Neural cell (in vitro differentiated cells): Measurements from ENCODE around the gene ZYG11A. TPM values are rescaled to one million over a fixed set of nuclear protein-coding genes. Genes with fewer than 3 reads are reported as not detected.
"Not testable (repeated sequence)": the region's sequence is repeated elsewhere in the genome, so short reads cannot be mapped to it uniquely, and the experiment has no call there.

Source experiments
- H2AFZ ChIP-seq: fragments of 200-600, 300-800 bp; sonication (generic), shearing (Covaris generic); 2 replicates; pipeline ENCODE4 v1.6.0; 2014; ENCODE audit warnings: low read depth, mild to moderate bottlenecking, antibody characterized with exemption, low read length, moderate library complexity
- H3F3A ChIP-seq: fragments of 200-600 bp; shearing (Covaris generic); 2 replicates; pipeline ENCODE4 v1.6.1; 2016; ENCODE audit warnings: mild to moderate bottlenecking, moderate library complexity, mixed read lengths, antibody characterized with exemption, low read length; ENCODE audit not compliant: insufficient read depth, poor library complexity, severe bottlenecking
- H3K27ac ChIP-seq: fragments of 200-600, 300-800 bp; sonication (generic), shearing (Covaris generic); 2 replicates; pipeline ENCODE4 v1.5.1; 2014; ENCODE audit warnings: mild to moderate bottlenecking, low read length, moderate library complexity
- H3K27me3 ChIP-seq: fragments of 300-800, 200-600 bp; sonication (generic), shearing (Covaris generic); 2 replicates; pipeline ENCODE4 v1.6.0; 2014; ENCODE audit warnings: mild to moderate bottlenecking, low read depth, low read length, moderate library complexity; ENCODE audit not compliant: insufficient read depth
- H3K36me3 ChIP-seq: fragments of 300-800, 200-600 bp; sonication (generic), shearing (Covaris generic); 2 replicates; pipeline ENCODE4 v1.5.1; 2014; ENCODE audit warnings: mild to moderate bottlenecking, antibody characterized with exemption, low read length, moderate library complexity; ENCODE audit not compliant: insufficient read depth
- H3K4me2 ChIP-seq: fragments of 300-800, 200-600 bp; sonication (generic), shearing (Covaris generic); 2 replicates; pipeline ENCODE4 v1.6.0; 2014; ENCODE audit warnings: mild to moderate bottlenecking, low read length
- H3K4me3 ChIP-seq: fragments of 300-800, 200-600 bp; sonication (generic), shearing (Covaris generic); 2 replicates; pipeline ENCODE4 v1.5.1; 2014; ENCODE audit warnings: mild to moderate bottlenecking, low read length, moderate library complexity
- H3K79me2 ChIP-seq: fragments of 200-600 bp; shearing (Covaris generic); replicated peaks from 2 replicates; pipeline ENCODE4 v1.6.0; 2014; ENCODE audit warnings: mild to moderate bottlenecking, low read length, moderate library complexity; ENCODE audit not compliant: insufficient read depth
- H3K9ac ChIP-seq: fragments of 300-800, 200-600 bp; sonication (generic), shearing (Covaris generic); 2 replicates; pipeline ENCODE4 v1.6.1; 2016; ENCODE audit warnings: mild to moderate bottlenecking, low read length, mixed read lengths
- H3K9me2 ChIP-seq: fragments of 200-600 bp; shearing (Covaris generic); 2 replicates; pipeline ENCODE4 v1.6.1; 2016; ENCODE audit warnings: mild to moderate bottlenecking, low read length, mixed read lengths; ENCODE audit not compliant: insufficient read depth
- H3K9me3 ChIP-seq: fragments of 200-600, 300-800 bp; sonication (generic), shearing (Covaris generic); 2 replicates; pipeline ENCODE4 v1.6.1; 2016; ENCODE audit warnings: mild to moderate bottlenecking, mixed run types, low read length, moderate library complexity, mixed read lengths
- H4K20me1 ChIP-seq: fragments of 200-600 bp; shearing (Covaris generic); 2 replicates; pipeline ENCODE4 v1.6.1; 2016; ENCODE audit warnings: mild to moderate bottlenecking, mixed run types; ENCODE audit not compliant: insufficient read depth
- EP300 ChIP-seq: fragments of 450-650 bp; conservative IDR thresholded peaks from 2 replicates; pipeline ENCODE4 v1.6.1; 2014; ENCODE audit warnings: antibody characterized with exemption, mild to moderate bottlenecking, moderate library complexity; ENCODE audit not compliant: poor library complexity, severe bottlenecking
- EZH2 ChIP-seq: fragments of 200-600, 300-800 bp; shearing (Covaris generic), sonication (generic); IDR thresholded peaks from 2 replicates; pipeline ENCODE4 v1.6.1; 2014; ENCODE audit warnings: antibody characterized with exemption, low read length, borderline replicate concordance, mild to moderate bottlenecking; ENCODE audit not compliant: insufficient read depth, poor library complexity, severe bottlenecking
- MXI1 ChIP-seq: fragments of 450-650 bp; conservative IDR thresholded peaks from 2 replicates; pipeline ENCODE4 v1.6.1; 2014; ENCODE audit warnings: antibody characterized with exemption, mild to moderate bottlenecking; ENCODE audit not compliant: poor library complexity, severe bottlenecking
- POLR2AphosphoS5 ChIP-seq: IDR thresholded peaks from 2 replicates; pipeline ENCODE4 v1.6.1; 2012
- RAD21 ChIP-seq: fragments of 450-650 bp; conservative IDR thresholded peaks from 2 replicates; pipeline ENCODE4 v1.6.1; 2014; ENCODE audit warnings: antibody characterized with exemption, mild to moderate bottlenecking, moderate library complexity
- REST ChIP-seq: IDR thresholded peaks from 2 replicates; pipeline ENCODE4 v1.6.1; 2012; ENCODE audit warnings: borderline replicate concordance
- SMC3 ChIP-seq: fragments of 450-650 bp; conservative IDR thresholded peaks from 2 replicates; pipeline ENCODE4 v1.6.1; 2014; ENCODE audit warnings: antibody characterized with exemption, mild to moderate bottlenecking, moderate library complexity; ENCODE audit not compliant: poor library complexity
- TAF1 ChIP-seq: IDR thresholded peaks from 2 replicates; pipeline ENCODE4 v1.6.1; 2012; ENCODE audit warnings: low read depth
- polyA plus RNA-seq: library from polyadenylated mRNA; depleted of rRNA; stranded (reverse); fragments of >200 nt; gene quantifications from 2 replicates; pipeline ENCODE4 v1.2.3, GENCODE V29; 2014
- TF ChIP-seq, protein P1 (sequence below): fragments of 450-650 bp; IDR thresholded peaks from 2 replicates; pipeline ENCODE4 v1.5.1; 2014; ENCODE audit warnings: antibody characterized with exemption, mild to moderate bottlenecking, moderate library complexity; ENCODE audit not compliant: poor library complexity, severe bottlenecking

Gene ZYG11A
- polyA plus RNA-seq, 1 donor from 2014 or later, result 0.40 TPM

GRCh38 chr1:52862666-52863458, 20.3 kb downstream of the ZYG11A start:
- Histone ChIP-seq H3K9me3 (no peaks in the 10 kb centered on the region), H3K27ac (no peak overlapping the region), H3K9ac (no peak overlapping the region), H3K79me2 (no peaks in the 10 kb centered on the region), H3K36me3 (no peaks in the 10 kb centered on the region), H2AFZ (no peak overlapping the region), H3K4me3 (no peak overlapping the region), H3K4me2 (no peak overlapping the region), H3K27me3 (no peaks in the 10 kb centered on the region), H4K20me1 (no peaks in the 10 kb centered on the region), H3K9me2 (no peaks in the 10 kb centered on the region), H3F3A (no peaks in the 10 kb centered on the region)
- TF ChIP-seq, protein P1, sequence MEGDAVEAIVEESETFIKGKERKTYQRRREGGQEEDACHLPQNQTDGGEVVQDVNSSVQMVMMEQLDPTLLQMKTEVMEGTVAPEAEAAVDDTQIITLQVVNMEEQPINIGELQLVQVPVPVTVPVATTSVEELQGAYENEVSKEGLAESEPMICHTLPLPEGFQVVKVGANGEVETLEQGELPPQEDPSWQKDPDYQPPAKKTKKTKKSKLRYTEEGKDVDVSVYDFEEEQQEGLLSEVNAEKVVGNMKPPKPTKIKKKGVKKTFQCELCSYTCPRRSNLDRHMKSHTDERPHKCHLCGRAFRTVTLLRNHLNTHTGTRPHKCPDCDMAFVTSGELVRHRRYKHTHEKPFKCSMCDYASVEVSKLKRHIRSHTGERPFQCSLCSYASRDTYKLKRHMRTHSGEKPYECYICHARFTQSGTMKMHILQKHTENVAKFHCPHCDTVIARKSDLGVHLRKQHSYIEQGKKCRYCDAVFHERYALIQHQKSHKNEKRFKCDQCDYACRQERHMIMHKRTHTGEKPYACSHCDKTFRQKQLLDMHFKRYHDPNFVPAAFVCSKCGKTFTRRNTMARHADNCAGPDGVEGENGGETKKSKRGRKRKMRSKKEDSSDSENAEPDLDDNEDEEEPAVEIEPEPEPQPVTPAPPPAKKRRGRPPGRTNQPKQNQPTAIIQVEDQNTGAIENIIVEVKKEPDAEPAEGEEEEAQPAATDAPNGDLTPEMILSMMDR, result no peak
- TF ChIP-seq REST, result no peak
- TF ChIP-seq EP300, result no peak
- TF ChIP-seq EZH2, result no peak
- no peak for TF ChIP-seq MXI1
- no peak for TF ChIP-seq RAD21
- no peak for TF ChIP-seq SMC3
- TF ChIP-seq POLR2AphosphoS5, result no peak
- TF ChIP-seq TAF1, result no peak

- TF ChIP-seq EZH2, result no peak
- no peak overlapping the region for H2AFZ ChIP-seq
- no peaks in the 10 kb centered on the region for H4K20me1 ChIP-seq
- H3K79me2 ChIP-seq, result no peaks in the 10 kb centered on the region
- H3K27me3 ChIP-seq, result no peaks in the 10 kb centered on the region
- no peaks in the 10 kb centered on the region for H3F3A ChIP-seq
- H3K27ac ChIP-seq, result no peak overlapping the region
- H3K9me2 ChIP-seq, result no peaks in the 10 kb centered on the region
- no peak overlapping the region for H3K9ac ChIP-seq
- no peak overlapping the region for H3K4me3 ChIP-seq
- no peaks in the 10 kb centered on the region for H3K36me3 ChIP-seq
- H3K9me3 ChIP-seq, result no peaks in the 10 kb centered on the region
- H3K4me2 ChIP-seq, result no peak overlapping the region
Observed at GRCh38 chr1:52867087-52867863, 24.7 kb downstream of the ZYG11A start.

GRCh38 chr1:52869727-52870126, 27.2 kb downstream of the ZYG11A start:
- not testable (repeated sequence) for H3K9me2 ChIP-seq, H3K9ac ChIP-seq, H3F3A ChIP-seq, H3K9me3 ChIP-seq, H3K4me2 ChIP-seq, H3K27ac ChIP-seq, H3K4me3 ChIP-seq, H2AFZ ChIP-seq, H3K36me3 ChIP-seq, H3K79me2 ChIP-seq, H3K27me3 ChIP-seq, H4K20me1 ChIP-seq
